ENCODE measurements around the gene RPRD1A. TPM values are rescaled to one million over a fixed set of nuclear protein-coding genes. Genes with fewer than 3 reads are reported as not detected.

The RPRD1A gene
- polyA plus RNA-seq, 1 of the 3 experiments (the other 2 are of a cell fraction), result 28.9 TPM

- Histone ChIP-seq H3K9me2 (no peaks in the 10 kb centered on the region), H4K20me1 (ENCODE audit: insufficient read depth) (no peaks in the 10 kb centered on the region), H3K9me3 (no peaks in the 10 kb centered on the region), H3K4me1 (ENCODE audit: control insufficient read depth in 1 of 2, insufficient read depth in 2 of 2, low read depth in 1 of 2, low read length in 1 of 2) (no peaks in the 10 kb centered on the region; a peak in 1 of 4 replicates), H3K4me3 (ENCODE audit: low read depth in 2 of 2, low read length in 1 of 2) (no peak overlapping the region), H3F3A (replicated peaks; ENCODE audit: insufficient read depth) (no peaks in the 10 kb centered on the region), H2AFZ (ENCODE audit: low read depth) (no peak overlapping the region), H3K27ac (ENCODE audit: low read depth in 2 of 2, low read length in 1 of 2) (no peak overlapping the region), H3K27me3 (ENCODE audit: insufficient read depth) (no peaks in the 10 kb centered on the region; the same call in 1 of the 2 replicates), H3K4me2 (no peak overlapping the region), H3K79me2 (ENCODE audit: insufficient read depth) (no peaks in the 10 kb centered on the region), H3K9ac (no peak overlapping the region), H3K36me3 (replicated peaks in 1 of 2; ENCODE audit: control insufficient read depth in 1 of 2, insufficient read depth in 2 of 2, low read length in 1 of 2) (no peaks in the 10 kb centered on the region)
- POLR2A ChIA-PET, result no interaction called here
- CTCF ChIA-PET, result interaction anchor here (2.5 kb wide), 1 partner anchor 14 kb away, joined by 9 read pairs; no protein-coding TSS in a partner anchor
- TF ChIP-seq POLR2AphosphoS5 (IDR thresholded peaks at IDR 0.05; ENCODE audit: low read depth, low read length) (no peak), CTCF (IDR thresholded peaks at IDR 0.05) (no peak), GABPA (IDR thresholded peaks at IDR 0.05; ENCODE audit: low read depth) (no peak), YY1 (IDR thresholded peaks at IDR 0.05; ENCODE audit: low read depth) (no peak), TEAD4 (IDR thresholded peaks at IDR 0.05; ENCODE audit: borderline replicate concordance, insufficient read depth) (no peak), IRF3 (IDR thresholded peaks at IDR 0.05; ENCODE audit: low read depth, low read length) (no peak), PBX3 (IDR thresholded peaks at IDR 0.05) (no peak), RCOR1 (IDR thresholded peaks at IDR 0.05; ENCODE audit: low read length) (no peak), MEF2A (IDR thresholded peaks at IDR 0.05; ENCODE audit: borderline replicate concordance, low read depth) (no peak), TAF1 (IDR thresholded peaks at IDR 0.05; ENCODE audit: borderline replicate concordance, low read depth, low read length) (no peak), USF2 (IDR thresholded peaks at IDR 0.05; ENCODE audit: borderline replicate concordance, low read depth, low read length) (no peak), RXRA (IDR thresholded peaks at IDR 0.05; ENCODE audit: borderline replicate concordance, low read depth) (no peak)
- DNase-seq, result no peak
Observed at GRCh38 chr18:35964319-35964718, 103.0 kb downstream of the RPRD1A start.

- H3K9me2 ChIP-seq, result no peaks in the 10 kb centered on the region
- no peak for TF ChIP-seq RAD21 (IDR thresholded peaks at IDR 0.05; ENCODE audit: low read length)
- no peak for TF ChIP-seq MXI1 (IDR thresholded peaks at IDR 0.05; ENCODE audit: low read depth, low read length)
- TF ChIP-seq MEF2A (IDR thresholded peaks at IDR 0.05; ENCODE audit: borderline replicate concordance, low read depth), result no peak
- TF ChIP-seq ZBTB33 (IDR thresholded peaks at IDR 0.05; ENCODE audit: borderline replicate concordance, low read depth), result no peak
- no peak for TF ChIP-seq MAX (IDR thresholded peaks at IDR 0.05; ENCODE audit: low read depth)
- H3K27ac ChIP-seq (ENCODE audit: low read depth in 2 of 2, low read length in 1 of 2), result no peak overlapping the region
- H3K9ac ChIP-seq, result no peak overlapping the region
- H4K20me1 ChIP-seq (ENCODE audit: insufficient read depth), result no peaks in the 10 kb centered on the region
- ChIA-PET CTCF (interaction anchor here (2.2 kb wide), 1 partner anchor 12 kb away, joined by 15 read pairs; no protein-coding TSS in a partner anchor), POLR2A (no interaction called here)
- no peak overlapping the region for H3K4me3 ChIP-seq (ENCODE audit: low read depth in 2 of 2, low read length in 1 of 2)
- no peaks in the 10 kb centered on the region; the same call in 1 of the 2 replicates for H3K27me3 ChIP-seq (ENCODE audit: insufficient read depth)
- no peaks in the 10 kb centered on the region for H3K79me2 ChIP-seq (ENCODE audit: insufficient read depth)
- whole genome bisulfite sequencing (ENCODE audit: low lambda C conversion rate), result 69% methylated on average over 2 of the region's 2 CpGs
- no peaks in the 10 kb centered on the region for H3K9me3 ChIP-seq
- no peaks in the 10 kb centered on the region for H3K4me1 ChIP-seq (ENCODE audit: control insufficient read depth in 1 of 2, insufficient read depth in 2 of 2, low read depth in 1 of 2, low read length in 1 of 2)
- H2AFZ ChIP-seq (ENCODE audit: low read depth), result no peak overlapping the region
- no peaks in the 10 kb centered on the region for H3F3A ChIP-seq (replicated peaks; ENCODE audit: insufficient read depth)
- H3K36me3 ChIP-seq (replicated peaks in 1 of 2; ENCODE audit: control insufficient read depth in 1 of 2, insufficient read depth in 2 of 2, low read length in 1 of 2), result no peaks in the 10 kb centered on the region
- DNase-seq, result no peak
- no peak overlapping the region for H3K4me2 ChIP-seq
Observed at GRCh38 chr18:35962320-35962719, 105.0 kb downstream of the RPRD1A start.

Measured in SK-N-SH (cell line).